Endothelial cell of umbilical vein (primary cell): ENCODE measurements around the gene PPIP5K1.

Experiments used
- CTCF ChIP-seq, 2 donors: IDR thresholded peaks; 1 replicate in 1 of 2; 2 replicates in 1 of 2; pipeline ENCODE4 v1.5.1; 2011; ENCODE audit warnings: low read length in 2 of 2, mild to moderate bottlenecking in 2 of 2, moderate library complexity in 2 of 2, control low read depth in 1 of 2, inconsistent platforms in 1 of 2, low read depth in 1 of 2; ENCODE audit not compliant: insufficient read depth in 1 of 2; ENCODE audit errors: extremely low read depth in 1 of 2
- EZH2 ChIP-seq: IDR thresholded peaks from 2 replicates; pipeline ENCODE4 v1.6.1; 2012; ENCODE audit warnings: borderline replicate concordance, low read depth, mild to moderate bottlenecking, moderate library complexity, low read length, inconsistent platforms; ENCODE audit not compliant: severe bottlenecking
- JUN ChIP-seq: IDR thresholded peaks from 2 replicates; pipeline ENCODE4 v1.6.1; 2011; ENCODE audit warnings: borderline replicate concordance, low read depth; ENCODE audit not compliant: insufficient read length, insufficient read depth
- MYC ChIP-seq: IDR thresholded peaks from one replicate; pipeline ENCODE4 v1.6.1; 2011; ENCODE audit warnings: mild to moderate bottlenecking, low read depth, low read length
- POLR2A ChIP-seq: IDR thresholded peaks from 2 replicates; pipeline ENCODE4 v1.6.1; 2012; ENCODE audit warnings: low read depth, mild to moderate bottlenecking, control low read depth, low read length
- POLR2AphosphoS5 ChIP-seq: IDR thresholded peaks from 2 replicates; pipeline ENCODE4 v1.6.1; 2012; ENCODE audit warnings: low read depth, mild to moderate bottlenecking, control low read depth, low read length, moderate library complexity; ENCODE audit not compliant: insufficient read depth
- TF ChIP-seq, protein P1 (sequence below): IDR thresholded peaks from 2 replicates; pipeline ENCODE4 v1.6.1; 2011; ENCODE audit not compliant: insufficient read depth, insufficient read length

GRCh38 chr15:43511012-43511885 lies 78.8 kb downstream of the PPIP5K1 start:
- TF ChIP-seq POLR2A (no peak), CTCF (IDR thresholded peaks at IDR 0.05; ENCODE audit: extremely low read depth in 1 of 2, insufficient read depth in 1 of 2, low read depth in 1 of 2, low read length in 2 of 2) (no peak), EZH2 (no peak), POLR2AphosphoS5 (no peak), JUN (no peak), MYC (no peak)
- TF ChIP-seq, protein P1, sequence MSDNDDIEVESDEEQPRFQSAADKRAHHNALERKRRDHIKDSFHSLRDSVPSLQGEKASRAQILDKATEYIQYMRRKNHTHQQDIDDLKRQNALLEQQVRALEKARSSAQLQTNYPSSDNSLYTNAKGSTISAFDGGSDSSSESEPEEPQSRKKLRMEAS = peak; percentile 0
